ENCODE data around the gene RHOU. TPM values are rescaled to one million over a fixed set of nuclear protein-coding genes. Genes with fewer than 3 reads are reported as not detected.

Gene RHOU
- total RNA-seq, 1 donor from 2014 or later: 0.53 TPM

DNA sequence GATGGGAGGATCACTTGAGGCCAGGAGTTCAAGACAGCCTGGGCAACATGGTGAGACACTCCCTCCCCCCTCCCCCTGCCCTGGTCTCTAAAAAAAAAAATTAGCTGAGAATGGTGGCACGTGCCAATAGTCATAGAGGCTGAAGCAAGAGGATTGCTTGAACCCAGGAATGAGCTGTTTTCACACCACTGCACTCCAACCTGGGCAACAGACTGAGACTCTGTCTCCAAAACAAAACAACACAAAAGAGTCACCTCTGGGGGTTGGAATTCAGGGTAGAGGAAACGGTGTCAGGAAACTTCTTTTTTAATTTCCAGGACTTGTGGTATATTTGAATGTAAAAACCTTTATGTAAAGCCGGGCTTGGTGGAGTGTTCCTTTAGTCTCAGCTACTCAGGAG, 43.2 kb downstream of the RHOU start:
- DNase-seq (ENCODE audit: low read depth) (no peak), FAIRE-seq (no peak)
- H3K36me3 ChIP-seq (ENCODE audit: control insufficient read depth, insufficient read depth, low read length): no peaks in the 10 kb centered on the region
- TF ChIP-seq, protein P1, sequence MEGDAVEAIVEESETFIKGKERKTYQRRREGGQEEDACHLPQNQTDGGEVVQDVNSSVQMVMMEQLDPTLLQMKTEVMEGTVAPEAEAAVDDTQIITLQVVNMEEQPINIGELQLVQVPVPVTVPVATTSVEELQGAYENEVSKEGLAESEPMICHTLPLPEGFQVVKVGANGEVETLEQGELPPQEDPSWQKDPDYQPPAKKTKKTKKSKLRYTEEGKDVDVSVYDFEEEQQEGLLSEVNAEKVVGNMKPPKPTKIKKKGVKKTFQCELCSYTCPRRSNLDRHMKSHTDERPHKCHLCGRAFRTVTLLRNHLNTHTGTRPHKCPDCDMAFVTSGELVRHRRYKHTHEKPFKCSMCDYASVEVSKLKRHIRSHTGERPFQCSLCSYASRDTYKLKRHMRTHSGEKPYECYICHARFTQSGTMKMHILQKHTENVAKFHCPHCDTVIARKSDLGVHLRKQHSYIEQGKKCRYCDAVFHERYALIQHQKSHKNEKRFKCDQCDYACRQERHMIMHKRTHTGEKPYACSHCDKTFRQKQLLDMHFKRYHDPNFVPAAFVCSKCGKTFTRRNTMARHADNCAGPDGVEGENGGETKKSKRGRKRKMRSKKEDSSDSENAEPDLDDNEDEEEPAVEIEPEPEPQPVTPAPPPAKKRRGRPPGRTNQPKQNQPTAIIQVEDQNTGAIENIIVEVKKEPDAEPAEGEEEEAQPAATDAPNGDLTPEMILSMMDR (IDR thresholded peaks at IDR 0.05; ENCODE audit: insufficient read depth, low read length, severe bottlenecking): no peak
- no peak overlapping the region for H3K4me3 ChIP-seq (ENCODE audit: low read depth, low read length)
- H3K27me3 ChIP-seq (ENCODE audit: control insufficient read depth, insufficient read depth, low read length): no peaks in the 10 kb centered on the region

DNA sequence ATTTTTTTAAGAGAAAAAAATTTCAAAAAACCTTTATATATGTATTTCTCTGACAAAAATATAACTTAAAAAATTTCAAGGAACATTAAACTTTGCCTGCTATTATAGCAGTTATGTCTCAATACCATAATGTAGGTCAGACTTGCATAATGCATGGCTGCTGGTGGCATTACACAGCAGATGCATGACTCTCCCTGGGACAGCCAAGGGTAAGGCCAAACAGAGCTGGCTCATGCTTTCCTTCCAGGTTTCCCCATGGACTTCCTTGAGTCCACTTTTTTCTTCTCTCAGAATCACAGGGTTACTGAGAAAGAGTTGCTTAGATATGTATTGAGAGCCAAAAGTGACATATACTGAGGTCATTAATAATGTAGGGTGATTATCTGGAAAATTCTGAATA, 43.7 kb downstream of the RHOU start:
- Histone ChIP-seq H3K4me3 (ENCODE audit: low read depth, low read length) (no peak overlapping the region), H3K27me3 (ENCODE audit: control insufficient read depth, insufficient read depth, low read length) (no peaks in the 10 kb centered on the region), H3K36me3 (ENCODE audit: control insufficient read depth, insufficient read depth, low read length) (no peaks in the 10 kb centered on the region)
- no peak for DNase-seq (ENCODE audit: low read depth)
- TF ChIP-seq, protein P1 (IDR thresholded peaks at IDR 0.05; ENCODE audit: insufficient read depth, low read length, severe bottlenecking): no peak
- FAIRE-seq: no peak

DNA sequence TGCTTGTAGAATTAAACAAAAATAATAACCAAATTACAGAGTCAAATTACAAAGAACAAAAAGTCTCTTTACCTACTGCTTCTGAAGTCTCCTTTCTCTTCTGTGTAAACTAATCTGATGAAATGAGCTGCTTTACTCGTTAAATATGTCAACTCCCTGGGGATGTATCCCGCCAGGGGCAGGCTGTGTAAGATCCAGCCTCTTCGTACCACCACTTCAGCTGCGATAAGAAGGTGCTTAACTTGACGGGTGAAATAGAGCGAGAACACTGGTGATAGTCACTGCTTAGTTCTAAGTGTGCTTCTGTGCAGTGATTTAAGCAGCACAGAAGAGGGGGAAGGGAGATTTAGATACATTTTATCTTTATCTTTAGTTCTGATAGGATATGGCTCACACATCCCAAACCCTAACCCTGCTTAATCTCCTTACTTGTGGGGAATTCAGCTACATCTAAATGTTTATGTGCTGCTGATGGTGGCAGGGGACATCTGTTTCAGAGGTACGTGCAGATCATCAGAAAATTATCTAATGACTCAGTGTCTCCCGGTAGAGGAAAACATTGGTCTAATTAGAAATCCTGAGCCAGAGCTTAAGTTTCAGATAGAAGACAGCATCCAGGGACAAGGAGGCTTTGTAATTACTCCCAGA, 46.0 kb downstream of the RHOU start:
- no peaks in the 10 kb centered on the region for H3K27me3 ChIP-seq (ENCODE audit: control insufficient read depth, insufficient read depth, low read length)
- H3K36me3 ChIP-seq (ENCODE audit: control insufficient read depth, insufficient read depth, low read length): no peaks in the 10 kb centered on the region
- DNase-seq (ENCODE audit: low read depth) (no peak), FAIRE-seq (no peak)
- TF ChIP-seq, protein P1 (IDR thresholded peaks at IDR 0.05; ENCODE audit: insufficient read depth, low read length, severe bottlenecking): no peak
- H3K4me3 ChIP-seq (ENCODE audit: low read depth, low read length): no peak overlapping the region

DNA sequence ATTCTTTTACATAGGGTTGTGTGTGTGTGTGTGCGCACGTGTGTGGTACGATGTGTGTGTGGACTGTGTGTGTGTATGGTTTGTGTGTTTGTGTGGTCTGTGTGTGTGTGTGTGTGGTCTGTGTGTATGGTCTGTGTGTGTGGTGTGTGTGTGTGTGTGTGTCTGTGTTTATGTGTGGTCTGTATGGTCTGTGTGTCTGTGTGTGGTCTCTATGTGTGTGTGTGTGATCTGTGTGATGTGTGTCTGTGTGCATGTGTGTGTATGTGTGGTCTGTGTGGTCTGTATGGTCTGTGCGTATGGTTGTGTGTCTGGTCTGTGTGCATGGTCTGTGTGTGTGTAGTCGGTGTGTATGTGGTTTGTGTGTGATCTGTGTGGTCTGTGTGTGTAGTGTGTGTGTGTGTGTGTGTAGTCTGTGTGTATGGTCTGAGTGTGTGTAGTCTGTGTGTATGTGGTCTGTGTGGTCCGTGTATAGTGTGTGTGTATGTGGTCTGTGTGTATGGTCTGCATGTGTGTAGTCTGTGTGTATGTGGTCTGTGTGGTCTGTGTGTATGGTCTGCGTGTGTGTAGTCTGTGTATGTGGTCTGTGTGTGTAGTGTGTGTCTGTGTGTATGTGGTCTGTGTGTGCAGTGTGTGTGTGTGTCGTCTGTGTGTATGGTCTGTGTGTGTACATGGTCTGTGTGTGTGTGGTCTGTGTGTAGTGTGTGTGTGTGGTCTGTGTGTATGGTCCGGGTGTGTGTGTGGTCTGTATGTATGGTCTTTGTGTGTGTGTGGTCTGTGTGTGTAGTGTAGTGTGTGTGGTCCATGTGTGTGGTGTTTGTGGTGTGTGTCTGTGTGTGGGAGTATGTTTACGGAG, 46.8 kb downstream of the RHOU start:
- FAIRE-seq: peak; percentile 98
- no peak for DNase-seq (ENCODE audit: low read depth)
- Histone ChIP-seq H3K4me3 (ENCODE audit: low read depth, low read length) (no peak overlapping the region), H3K36me3 (ENCODE audit: control insufficient read depth, insufficient read depth, low read length) (no peaks in the 10 kb centered on the region), H3K27me3 (ENCODE audit: control insufficient read depth, insufficient read depth, low read length) (no peaks in the 10 kb centered on the region)
- TF ChIP-seq, protein P1 (IDR thresholded peaks at IDR 0.05; ENCODE audit: insufficient read depth, low read length, severe bottlenecking): no peak

DNA sequence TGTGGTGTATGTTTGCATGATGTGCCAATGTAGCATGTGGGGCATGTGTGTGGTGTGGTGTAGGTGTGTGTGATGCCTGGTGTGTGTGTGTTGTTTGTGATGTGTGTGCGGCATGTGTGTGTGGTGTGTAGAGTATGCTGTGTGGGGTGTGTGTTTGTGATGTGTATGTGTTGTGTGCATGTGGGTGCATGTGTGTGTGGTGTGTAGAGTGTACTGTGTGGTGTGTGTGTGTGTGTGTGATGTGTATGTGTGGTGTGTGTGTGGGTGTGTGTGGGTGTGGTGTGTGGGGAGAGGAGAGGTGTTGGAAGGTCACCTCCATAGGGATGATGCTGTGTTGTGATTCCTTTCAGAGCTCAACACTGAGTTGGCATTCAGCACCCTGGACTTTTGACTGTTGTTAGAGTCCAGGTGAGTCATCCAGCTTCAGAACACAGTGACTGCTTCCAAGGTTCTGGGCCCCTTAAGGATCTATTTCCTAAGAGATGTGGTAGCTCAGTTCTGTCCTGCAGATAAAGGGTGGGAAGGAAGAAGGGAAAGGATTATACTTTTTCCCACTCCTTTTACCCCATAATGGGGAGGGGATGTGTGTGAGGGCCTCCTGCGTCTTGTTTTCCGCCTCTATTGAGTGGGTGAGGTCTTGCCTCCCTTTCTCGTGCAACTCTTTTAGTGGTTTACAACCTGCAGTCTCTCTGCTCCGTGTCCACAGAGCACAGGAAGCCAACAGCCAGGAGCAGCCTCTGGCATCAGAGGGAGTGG, 47.6 kb downstream of the RHOU start:
- H3K36me3 ChIP-seq (ENCODE audit: control insufficient read depth, insufficient read depth, low read length): no peaks in the 10 kb centered on the region
- DNase-seq (ENCODE audit: low read depth) (peak; percentile 12), FAIRE-seq (no peak)
- no peaks in the 10 kb centered on the region for H3K27me3 ChIP-seq (ENCODE audit: control insufficient read depth, insufficient read depth, low read length)
- H3K4me3 ChIP-seq (ENCODE audit: low read depth, low read length): no peak overlapping the region
- TF ChIP-seq, protein P1 (IDR thresholded peaks at IDR 0.05; ENCODE audit: insufficient read depth, low read length, severe bottlenecking): no peak

All from bronchial epithelial cell (primary cell).